GM12872 (cell line): ENCODE data around the gene ZFAND3.

Experiments used
- CTCF ChIP-seq: IDR thresholded peaks from 3 replicates; pipeline ENCODE4 v1.5.1; 2011; ENCODE audit warnings: low read depth, mild to moderate bottlenecking, low read length, moderate library complexity; ENCODE audit not compliant: insufficient read depth

ZFAND3 gene

GRCh38 chr6:38153798-38154345 lies 334.3 kb downstream of the ZFAND3 start:
- no peak for TF ChIP-seq CTCF

- no peak for TF ChIP-seq CTCF
Measured at GRCh38 chr6:38154731-38155130, 335.2 kb downstream of the ZFAND3 start.

- TF ChIP-seq CTCF: no peak
Measured at GRCh38 chr6:38155144-38155543, 335.6 kb downstream of the ZFAND3 start.

GRCh38 chr6:38155621-38156204 lies 336.2 kb downstream of the ZFAND3 start:
- no peak for TF ChIP-seq CTCF

GRCh38 chr6:38156818-38157565 lies 337.5 kb downstream of the ZFAND3 start:
- no peak for TF ChIP-seq CTCF

GRCh38 chr6:38157905-38158304 lies 338.4 kb downstream of the ZFAND3 start:
- TF ChIP-seq CTCF: no peak

- no peak for TF ChIP-seq CTCF
Measured at GRCh38 chr6:38158762-38159350, 339.3 kb downstream of the ZFAND3 start.
